CD4-positive, alpha-beta T cell (primary cell): ENCODE data around the gene GAS2L2. TPM values are rescaled to one million over a fixed set of nuclear protein-coding genes. Genes with fewer than 3 reads are reported as not detected.

Source experiments
- ATAC-seq: fragments of 200-7000 bp; cut with Tn5 transposase; one replicate; pipeline ENCODE4 v1.10.0; 2022; ENCODE audit warnings: mild to moderate bottlenecking; ENCODE audit not compliant: poor library complexity
- CTCF ChIA-PET: fragments of 350-600 bp; sonication (Branson Sonifier 250); formaldehyde crosslinking; loops from one replicate; lab custom pipeline; 2021; ENCODE audit warnings: antibody characterized with exemption, inconsistent platforms; lab: Charles Lee
- POLR2A ChIA-PET: fragments of 350-600 bp; sonication (Branson Sonifier 250); formaldehyde crosslinking; loops from one replicate; lab custom pipeline; 2021; ENCODE audit warnings: antibody characterized with exemption, inconsistent platforms; lab: Charles Lee
- DNase-seq, 14 experiments: peaks; one replicate each; pipeline ENCODE4 v3.0.0-alpha.2; 2013 to 2020; ENCODE audit warnings: mixed read lengths in 2 of 14
- H3K27ac ChIP-seq, 2 donors: one replicate each; pipeline versions ENCODE4 v1.5.1 to v1.7.0; 2013; ENCODE audit warnings: low read length in 2 of 2, low read depth in 1 of 2, mild to moderate bottlenecking in 1 of 2
- H3K27me3 ChIP-seq, 2 experiments: 1 replicate in 1 of 2; 2 replicates in 1 of 2; pipeline versions ENCODE4 v1.6.1 to v1.7.0; 2013; ENCODE audit warnings: low read length in 2 of 2, control low read depth in 1 of 2, mild to moderate bottlenecking in 1 of 2, moderate library complexity in 1 of 2; ENCODE audit not compliant: insufficient read depth in 2 of 2, control insufficient read depth in 1 of 2
- H3K36me3 ChIP-seq: one replicate; pipeline ENCODE4 v1.6.1; 2013; ENCODE audit warnings: low read length, control low read depth; ENCODE audit not compliant: insufficient read depth
- H3K4me1 ChIP-seq: one replicate; pipeline ENCODE4 v1.6.1; 2013; ENCODE audit warnings: low read length, control low read depth; ENCODE audit not compliant: insufficient read depth
- H3K4me3 ChIP-seq: one replicate; pipeline ENCODE4 v1.5.1; 2013; ENCODE audit warnings: mild to moderate bottlenecking, low read length, moderate library complexity
- H3K9me3 ChIP-seq, 2 experiments: 1 replicate in 1 of 2; 2 replicates in 1 of 2; pipeline versions ENCODE4 v1.6.1 to v1.7.0; 2013; ENCODE audit warnings: low read length in 2 of 2, mild to moderate bottlenecking in 2 of 2, control low read depth in 1 of 2, moderate library complexity in 1 of 2; ENCODE audit not compliant: control insufficient read depth in 1 of 2, insufficient read depth in 1 of 2
- H3K27ac Mint-ChIP-seq: one replicate; pipeline ENCODE4 v1.8.0; 2020; ENCODE audit warnings: mixed read lengths
- H3K27me3 Mint-ChIP-seq: one replicate; pipeline ENCODE4 v1.8.0; 2021; ENCODE audit warnings: mixed read lengths
- H3K36me3 Mint-ChIP-seq: one replicate; pipeline ENCODE4 v1.8.0; 2021; ENCODE audit warnings: low read depth, mixed read lengths
- H3K4me1 Mint-ChIP-seq: one replicate; pipeline ENCODE4 v1.8.0; 2021; ENCODE audit warnings: low read depth, mixed read lengths
- H3K4me3 Mint-ChIP-seq: one replicate; pipeline ENCODE4 v1.8.0; 2020; ENCODE audit warnings: mild to moderate bottlenecking, mixed read lengths
- H3K9me3 Mint-ChIP-seq: one replicate; pipeline ENCODE4 v1.8.0; 2020; ENCODE audit warnings: mixed read lengths
- CTCF ChIP-seq: fragments of 200-600 bp; IDR thresholded peaks from one replicate; pipeline ENCODE4 v1.8.0; 2022; ENCODE audit warnings: antibody characterized with exemption, mild to moderate bottlenecking
- intact Hi-C, 2 experiments: fragments of 100-400 bp; cut with DNase I in 1 of 2; cut with micrococcal nuclease in 1 of 2; formaldehyde crosslinking; loops; one replicate each; pipeline versions ENCODE4 v1.15.1 to v1.9.0; 2023 to 2025; cut with DNase I, micrococcal nuclease
- total RNA-seq, 174 experiments: library from RNA in 2 of 174; stranded (reverse) in 2 of 174; gene quantifications; one replicate each; pipeline ENCODE4 v1.2.3 and lab custom pipeline; 2021 to 2026

GAS2L2 gene
- total RNA-seq, 2 experiments from 2014 or later = 0.19 to 0.22 TPM

GRCh38 chr17:35775039-35775438 is 22.0 kb upstream of the GAS2L2 start:
- H3K27me3 ChIP-seq = peaks cover 0 to 2% of the 10 kb centered on the region in 2 experiments
- Mint-ChIP-seq H3K9me3 (no peaks in the 10 kb centered on the region), H3K27me3 (no peaks in the 10 kb centered on the region), H3K4me1 (no peaks in the 10 kb centered on the region), H3K36me3 (peaks cover 5% of the 10 kb centered on the region), H3K27ac (no peak overlapping the region), H3K4me3 (no peak overlapping the region)
- POLR2A ChIA-PET = interaction anchor here (1.0 kb wide), 1 partner anchor 11 kb away, joined by 3 read pairs; no protein-coding TSS in a partner anchor
- no peak overlapping the region for H3K4me3 ChIP-seq
- CTCF ChIA-PET = interaction anchor here (1.3 kb wide), 1 partner anchor 11 kb away, joined by 6 read pairs; no protein-coding TSS in a partner anchor
- no peaks in the 10 kb centered on the region for H3K4me1 ChIP-seq
- no peaks in the 10 kb centered on the region for H3K36me3 ChIP-seq
- intact Hi-C loops = no loop called here
- no peak for ATAC-seq
- H3K9me3 ChIP-seq = no peaks in the 10 kb centered on the region
- H3K27ac ChIP-seq = no peak overlapping the region
- no peak for DNase-seq
- no peak for TF ChIP-seq CTCF

GRCh38 chr17:35774499-35774898 is 21.5 kb upstream of the GAS2L2 start:
- H3K36me3 Mint-ChIP-seq = peaks cover 5% of the 10 kb centered on the region
- H3K4me3 Mint-ChIP-seq = no peak overlapping the region
- no peak overlapping the region for H3K27ac Mint-ChIP-seq
- no peak for ATAC-seq
- TF ChIP-seq CTCF = no peak
- POLR2A ChIA-PET = no interaction called here
- Histone ChIP-seq H3K36me3 (no peaks in the 10 kb centered on the region), H3K27ac (no peak overlapping the region), H3K4me3 (no peak overlapping the region), H3K9me3 (no peaks in the 10 kb centered on the region), H3K27me3 (peaks cover 0 to 2% of the 10 kb centered on the region in 2 experiments), H3K4me1 (no peaks in the 10 kb centered on the region)
- H3K4me1 Mint-ChIP-seq = no peaks in the 10 kb centered on the region
- DNase-seq = no peak
- CTCF ChIA-PET = no interaction called here
- intact Hi-C loops = no loop called here
- H3K27me3 Mint-ChIP-seq = no peaks in the 10 kb centered on the region
- H3K9me3 Mint-ChIP-seq = no peaks in the 10 kb centered on the region

- peaks cover 5% of the 10 kb centered on the region for H3K36me3 Mint-ChIP-seq
- peaks cover 0 to 2% of the 10 kb centered on the region in 2 experiments for H3K27me3 ChIP-seq
- ATAC-seq = no peak
- no peaks in the 10 kb centered on the region for H3K4me1 Mint-ChIP-seq
- no peak overlapping the region for H3K27ac Mint-ChIP-seq
- no peaks in the 10 kb centered on the region for H3K9me3 Mint-ChIP-seq
- no peaks in the 10 kb centered on the region for H3K9me3 ChIP-seq
- TF ChIP-seq CTCF = no peak
- POLR2A ChIA-PET = no interaction called here
- intact Hi-C loops = no loop called here
- no peak for DNase-seq
- CTCF ChIA-PET = no interaction called here
- H3K4me3 Mint-ChIP-seq = no peak overlapping the region
- no peaks in the 10 kb centered on the region for H3K27me3 Mint-ChIP-seq
- no peaks in the 10 kb centered on the region for H3K36me3 ChIP-seq
- no peaks in the 10 kb centered on the region for H3K4me1 ChIP-seq
- no peak overlapping the region for H3K4me3 ChIP-seq
- H3K27ac ChIP-seq = no peak overlapping the region
Measured at GRCh38 chr17:35773679-35774425, 20.8 kb upstream of the GAS2L2 start.
